HCT116 (cell line): Measurements from ENCODE around the gene PDP2. TPM values are rescaled to one million over a fixed set of nuclear protein-coding genes. Genes with fewer than 3 reads are reported as not detected.
A peak's percentile ranks its signal among the peaks of the same experiment; 100 is the strongest.

Experiments
- ATAC-seq: fragments of 200-7000 bp; cut with Tn5 transposase; 2 replicates; pipeline ENCODE4 v1.9.1; 2020; ENCODE audit warnings: mild to moderate bottlenecking, moderate library complexity
- BruUV-seq: library from RNA; stranded (reverse); fragments of 400-500 nt; replicated peaks from 2 replicates; lab custom pipeline; 2021; lab: Mats Ljungman, UMichigan
- CTCF ChIA-PET: fragments of 300-600 bp; sonication (Branson Sonifier 250); formaldehyde crosslinking; loops from one replicate; lab custom pipeline; 2021; ENCODE audit warnings: antibody characterized with exemption; lab: Charles Lee
- POLR2A ChIA-PET: fragments of 300-600, 350-600 bp; sonication (Branson Sonifier 250); formaldehyde crosslinking; loops from one replicate; lab custom pipeline; 2021; ENCODE audit warnings: antibody characterized with exemption; lab: Charles Lee
- RAD21 ChIA-PET, 2 experiments: fragments of 300-600 bp; sonication (Branson Sonifier 250); formaldehyde crosslinking; loops; one replicate each; lab custom pipeline; 2023; ENCODE audit warnings: low total read pairs in 2 of 2; ENCODE audit not compliant: uncharacterized antibody in 2 of 2, unreplicated experiment in 2 of 2, low non-redundant PET in 1 of 2; lab: Charles Lee
- DNase-seq: peaks from one replicate; pipeline ENCODE4 v3.0.0-alpha.2; 2010; ENCODE audit warnings: low read depth, low spot score
- H2AFZ ChIP-seq: fragments of 200-600 bp; shearing (Covaris generic), sonication (generic); 2 replicates; pipeline ENCODE4 v1.6.1; 2017; ENCODE audit warnings: low read depth, mixed run types, mixed read lengths, antibody characterized with exemption, low read length; ENCODE audit not compliant: poor library complexity, severe bottlenecking
- H3K27ac ChIP-seq: 2 replicates; pipeline ENCODE4 v1.5.1; 2012; ENCODE audit warnings: low read depth, low read length
- H3K27me3 ChIP-seq: fragments of 200-600 bp; sonication (generic); 2 replicates; pipeline ENCODE4 v1.6.1; 2016; ENCODE audit warnings: mixed run types, low read length, mixed read lengths; ENCODE audit not compliant: insufficient read depth
- H3K36me3 ChIP-seq, 2 experiments: fragments of 200-500 bp in 1 of 2; fragments of 200-600 bp in 1 of 2; sonication (Bioruptor generic) in 1 of 2; sonication (generic) in 1 of 2; 2 replicates each; pipeline versions ENCODE4 v1.5.1 to v1.6.1; 2014 to 2016; ENCODE audit warnings: low read length in 2 of 2, inconsistent platforms in 1 of 2, mixed read lengths in 1 of 2, mixed run types in 1 of 2; ENCODE audit not compliant: insufficient read depth in 2 of 2, control insufficient read depth in 1 of 2
- H3K4me1 ChIP-seq, 2 experiments: fragments of 200-600 bp in 1 of 2; sonication (generic) in 1 of 2; 2 replicates each; pipeline versions ENCODE4 v1.5.1 to v1.6.1; 2012 to 2017; ENCODE audit warnings: low read length in 2 of 2, inconsistent platforms in 1 of 2, mild to moderate bottlenecking in 1 of 2, mixed read lengths in 1 of 2, mixed run types in 1 of 2, moderate library complexity in 1 of 2; ENCODE audit not compliant: insufficient read depth in 2 of 2, control insufficient read depth in 1 of 2
- H3K4me2 ChIP-seq: fragments of 200-600 bp; sonication (generic); 2 replicates; pipeline ENCODE4 v1.6.1; 2017; ENCODE audit warnings: mixed run types, low read length, mixed read lengths
- H3K4me3 ChIP-seq, 2 experiments: fragments of 200-600 bp in 1 of 2; sonication (generic) in 1 of 2; replicated peaks in 1 of 2; 2 replicates each; pipeline ENCODE4 v1.5.1; 2011 to 2016; ENCODE audit warnings: low read length in 2 of 2, control low read depth in 1 of 2, low read depth in 1 of 2, mild to moderate bottlenecking in 1 of 2, mixed read lengths in 1 of 2, mixed run types in 1 of 2
- H3K79me2 ChIP-seq: fragments of 200-600 bp; sonication (generic); 2 replicates; pipeline ENCODE4 v1.6.1; 2017; ENCODE audit warnings: mild to moderate bottlenecking, mixed run types, low read length, moderate library complexity, mixed read lengths; ENCODE audit not compliant: insufficient read depth
- H3K9ac ChIP-seq: fragments of 200-600 bp; sonication (generic); 2 replicates; pipeline ENCODE4 v1.6.1; 2016; ENCODE audit warnings: low read length, mixed read lengths
- H3K9me2 ChIP-seq: fragments of 200-600 bp; sonication (generic), shearing (Covaris generic); 2 replicates; pipeline ENCODE4 v1.6.1; 2017; ENCODE audit warnings: mixed run types, mild to moderate bottlenecking, moderate library complexity; ENCODE audit not compliant: insufficient read depth
- H3K9me3 ChIP-seq, 2 experiments: fragments of 200-500 bp in 1 of 2; fragments of 200-600 bp in 1 of 2; sonication (Bioruptor generic) in 1 of 2; sonication (generic) in 1 of 2; 2 replicates each; pipeline ENCODE4 v1.6.1; 2014 to 2017; ENCODE audit warnings: low read length in 2 of 2, mixed read lengths in 2 of 2, inconsistent platforms in 1 of 2, low read depth in 1 of 2, mild to moderate bottlenecking in 1 of 2, mixed run types in 1 of 2, moderate library complexity in 1 of 2; ENCODE audit not compliant: control insufficient read depth in 1 of 2, insufficient read depth in 1 of 2
- H4K20me1 ChIP-seq: fragments of 200-600 bp; sonication (generic), shearing (Covaris generic); 2 replicates; pipeline ENCODE4 v1.6.1; 2017; ENCODE audit warnings: mixed run types, mild to moderate bottlenecking, moderate library complexity; ENCODE audit not compliant: insufficient read depth
- CBX3 ChIP-seq: IDR thresholded peaks from 2 replicates; pipeline ENCODE4 v1.6.1; 2012; ENCODE audit warnings: low read depth
- EZH2 ChIP-seq: fragments of 200-600 bp; sonication (generic); IDR thresholded peaks from 2 replicates; pipeline ENCODE4 v1.6.1; 2017; ENCODE audit warnings: antibody characterized with exemption, mixed run types
- EZH2phosphoT487 ChIP-seq: fragments of 200-600 bp; IDR thresholded peaks from 2 replicates; pipeline ENCODE4 v1.6.1; 2018; ENCODE audit warnings: antibody characterized with exemption, borderline replicate concordance
- JUND ChIP-seq: IDR thresholded peaks from 2 replicates; pipeline ENCODE4 v1.6.1; 2012
- POLR2A ChIP-seq: IDR thresholded peaks from 2 replicates; pipeline ENCODE4 v1.7.0; 2011; ENCODE audit warnings: borderline replicate concordance; ENCODE audit not compliant: insufficient read depth, insufficient read length; ENCODE audit errors: extremely low read depth
- RAD21 ChIP-seq: IDR thresholded peaks from 2 replicates; pipeline ENCODE4 v1.6.1; 2012; ENCODE audit warnings: low read depth, mild to moderate bottlenecking
- SP1 ChIP-seq: IDR thresholded peaks from 2 replicates; pipeline ENCODE4 v1.6.1; 2012; ENCODE audit warnings: low read depth
- YY1 ChIP-seq: IDR thresholded peaks from 2 replicates; pipeline ENCODE4 v1.6.1; 2011; ENCODE audit warnings: low read length, low read depth, moderate library complexity, mild to moderate bottlenecking; ENCODE audit not compliant: insufficient replicate concordance; ENCODE audit errors: extremely low read depth
- ZFX ChIP-seq: fragments of 450-650 bp; IDR thresholded peaks from 2 replicates; pipeline ENCODE4 v1.6.1; 2017
- ZNF274 ChIP-seq: fragments of 200-500 bp; sonication (Bioruptor generic); IDR thresholded peaks from 2 replicates; pipeline ENCODE4 v1.6.1; 2014; ENCODE audit warnings: mild to moderate bottlenecking, low read depth, low read length, inconsistent platforms
- intact Hi-C: fragments of 100-400 bp; cut with micrococcal nuclease; formaldehyde crosslinking; loops from 2 replicates; pipeline ENCODE4 v1.10.0; 2022
- total RNA-seq: library from RNA; stranded (reverse); gene quantifications from one replicate; pipeline ENCODE4 v1.2.1, GENCODE V29; 2021; ENCODE audit not compliant: unreplicated experiment
- TF ChIP-seq, protein P1 (sequence below): IDR thresholded peaks from 2 replicates; pipeline ENCODE4 v1.6.1; 2011; ENCODE audit warnings: mild to moderate bottlenecking, low read length, moderate library complexity; ENCODE audit not compliant: insufficient replicate concordance; ENCODE audit errors: extremely low read depth
- TF ChIP-seq, protein P2 (sequence below): IDR thresholded peaks from 2 replicates; pipeline ENCODE4 v1.6.1; 2012; ENCODE audit warnings: low read depth

The PDP2 gene
- total RNA-seq, 1 experiment from 2014 or later, result 19.9 TPM

DNA sequence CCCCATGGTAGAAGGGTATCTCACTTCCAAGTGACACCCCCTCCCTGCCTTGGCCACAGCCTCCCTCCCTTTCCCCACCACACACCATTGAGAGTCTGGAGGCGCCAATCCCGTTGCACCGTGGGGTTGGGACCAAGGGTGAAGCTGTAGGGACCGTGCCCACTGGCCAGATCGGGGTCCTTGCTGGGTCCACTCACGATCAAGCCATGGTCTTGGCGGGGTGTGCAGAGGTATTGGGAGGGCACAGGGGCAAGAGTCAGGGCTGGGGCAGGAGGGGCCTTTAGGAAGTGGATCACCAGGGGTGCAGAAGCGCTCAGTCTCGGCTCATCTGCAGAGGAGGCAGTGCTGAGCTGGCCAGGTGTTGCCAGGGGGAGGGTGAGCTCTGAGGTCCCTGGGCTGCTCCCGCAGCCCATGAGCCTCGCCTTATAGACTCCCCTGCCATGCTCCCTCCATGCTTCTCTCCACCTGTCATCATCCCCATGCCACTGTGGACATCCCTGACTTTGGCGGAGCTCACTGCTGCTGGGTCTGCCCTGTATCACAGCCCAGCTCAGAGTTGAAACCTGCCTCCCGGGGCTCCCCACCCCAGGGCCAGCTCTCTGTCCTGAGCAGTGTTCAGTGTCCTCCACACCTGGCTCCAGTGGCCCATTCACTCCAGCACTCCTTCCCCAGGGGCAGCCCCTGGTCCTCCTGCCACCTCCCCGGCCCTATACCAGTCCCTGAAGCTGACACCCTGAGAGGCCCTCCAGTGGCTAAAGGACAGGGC lies 30.0 kb downstream of the PDP2 start (continued):
- TF ChIP-seq JUND (no peak), EZH2phosphoT487 (no peak), SP1 (no peak), EZH2 (no peak), RAD21 (no peak)

DNA sequence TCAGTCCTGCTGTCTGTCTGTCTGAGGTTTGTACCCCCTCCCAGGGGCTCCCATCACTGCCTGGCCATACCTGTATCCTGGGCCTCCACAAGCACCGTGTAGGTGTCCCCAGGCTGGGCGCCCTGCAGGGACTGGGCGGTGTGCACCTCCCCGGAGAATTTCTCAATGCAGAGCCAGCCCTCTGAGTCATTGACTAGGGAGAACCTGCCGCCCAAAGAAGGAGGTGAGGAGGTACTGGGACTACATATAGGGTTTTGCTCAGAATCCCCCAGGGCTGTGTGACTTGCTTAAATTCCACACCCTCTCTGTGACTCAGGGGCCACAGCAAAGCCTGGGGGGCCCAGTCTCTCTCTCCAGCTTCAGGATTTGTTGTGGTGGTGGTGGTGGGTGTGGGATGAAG lies 30.8 kb downstream of the PDP2 start:
- Histone ChIP-seq H3K27ac (no peak overlapping the region), H3K4me1 (peaks cover 0 to 13% of the 10 kb centered on the region in 2 experiments; a peak in 3 of 4 replicates), H3K27me3 (no peaks in the 10 kb centered on the region), H3K9me2 (no peaks in the 10 kb centered on the region), H3K9ac (no peak overlapping the region), H3K79me2 (no peaks in the 10 kb centered on the region), H3K9me3 (no peaks in the 10 kb centered on the region), H4K20me1 (no peaks in the 10 kb centered on the region), H3K36me3 (no peaks in the 10 kb centered on the region), H2AFZ (no peak overlapping the region), H3K4me2 (peak overlapping the region; percentile 28; the same call in 1 of the 2 replicates), H3K4me3 (no peak overlapping the region)
- ChIA-PET CTCF (interaction anchor here (1.8 to 2.2 kb wide), 3 partner anchors 16 to 50 kb away, joined by 5 to 10 read pairs (median 9); partner anchors contain the start of gene CES3), RAD21 (interaction anchor here in 1 of 2 experiments (0.8 kb wide), 1 partner anchor 462 kb away, joined by 3 read pairs; no protein-coding TSS in a partner anchor), POLR2A (no interaction called here)
- TF ChIP-seq ZNF274, result no peak
- TF ChIP-seq YY1, result no peak
- no peak for TF ChIP-seq POLR2A
- no peak for TF ChIP-seq ZFX
- TF ChIP-seq SP1, result no peak
- TF ChIP-seq, protein P1, sequence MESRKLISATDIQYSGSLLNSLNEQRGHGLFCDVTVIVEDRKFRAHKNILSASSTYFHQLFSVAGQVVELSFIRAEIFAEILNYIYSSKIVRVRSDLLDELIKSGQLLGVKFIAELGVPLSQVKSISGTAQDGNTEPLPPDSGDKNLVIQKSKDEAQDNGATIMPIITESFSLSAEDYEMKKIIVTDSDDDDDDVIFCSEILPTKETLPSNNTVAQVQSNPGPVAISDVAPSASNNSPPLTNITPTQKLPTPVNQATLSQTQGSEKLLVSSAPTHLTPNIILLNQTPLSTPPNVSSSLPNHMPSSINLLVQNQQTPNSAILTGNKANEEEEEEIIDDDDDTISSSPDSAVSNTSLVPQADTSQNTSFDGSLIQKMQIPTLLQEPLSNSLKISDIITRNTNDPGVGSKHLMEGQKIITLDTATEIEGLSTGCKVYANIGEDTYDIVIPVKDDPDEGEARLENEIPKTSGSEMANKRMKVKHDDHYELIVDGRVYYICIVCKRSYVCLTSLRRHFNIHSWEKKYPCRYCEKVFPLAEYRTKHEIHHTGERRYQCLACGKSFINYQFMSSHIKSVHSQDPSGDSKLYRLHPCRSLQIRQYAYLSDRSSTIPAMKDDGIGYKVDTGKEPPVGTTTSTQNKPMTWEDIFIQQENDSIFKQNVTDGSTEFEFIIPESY, result no peak
- TF ChIP-seq, protein P2, sequence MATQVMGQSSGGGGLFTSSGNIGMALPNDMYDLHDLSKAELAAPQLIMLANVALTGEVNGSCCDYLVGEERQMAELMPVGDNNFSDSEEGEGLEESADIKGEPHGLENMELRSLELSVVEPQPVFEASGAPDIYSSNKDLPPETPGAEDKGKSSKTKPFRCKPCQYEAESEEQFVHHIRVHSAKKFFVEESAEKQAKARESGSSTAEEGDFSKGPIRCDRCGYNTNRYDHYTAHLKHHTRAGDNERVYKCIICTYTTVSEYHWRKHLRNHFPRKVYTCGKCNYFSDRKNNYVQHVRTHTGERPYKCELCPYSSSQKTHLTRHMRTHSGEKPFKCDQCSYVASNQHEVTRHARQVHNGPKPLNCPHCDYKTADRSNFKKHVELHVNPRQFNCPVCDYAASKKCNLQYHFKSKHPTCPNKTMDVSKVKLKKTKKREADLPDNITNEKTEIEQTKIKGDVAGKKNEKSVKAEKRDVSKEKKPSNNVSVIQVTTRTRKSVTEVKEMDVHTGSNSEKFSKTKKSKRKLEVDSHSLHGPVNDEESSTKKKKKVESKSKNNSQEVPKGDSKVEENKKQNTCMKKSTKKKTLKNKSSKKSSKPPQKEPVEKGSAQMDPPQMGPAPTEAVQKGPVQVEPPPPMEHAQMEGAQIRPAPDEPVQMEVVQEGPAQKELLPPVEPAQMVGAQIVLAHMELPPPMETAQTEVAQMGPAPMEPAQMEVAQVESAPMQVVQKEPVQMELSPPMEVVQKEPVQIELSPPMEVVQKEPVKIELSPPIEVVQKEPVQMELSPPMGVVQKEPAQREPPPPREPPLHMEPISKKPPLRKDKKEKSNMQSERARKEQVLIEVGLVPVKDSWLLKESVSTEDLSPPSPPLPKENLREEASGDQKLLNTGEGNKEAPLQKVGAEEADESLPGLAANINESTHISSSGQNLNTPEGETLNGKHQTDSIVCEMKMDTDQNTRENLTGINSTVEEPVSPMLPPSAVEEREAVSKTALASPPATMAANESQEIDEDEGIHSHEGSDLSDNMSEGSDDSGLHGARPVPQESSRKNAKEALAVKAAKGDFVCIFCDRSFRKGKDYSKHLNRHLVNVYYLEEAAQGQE, result no peak
- TF ChIP-seq CBX3, result no peak
- BruUV-seq, result no TSS peak
- ATAC-seq, result 0 out of 2 replicates have a peak, but pooled peaks have one; percentile 13
- intact Hi-C loops, result no loop called here
- no peak for DNase-seq
